WTC11 (cell line): ENCODE data around the gene SAMD3. TPM values are rescaled to one million over a fixed set of nuclear protein-coding genes. Genes with fewer than 3 reads are reported as not detected.

Source experiments
- ATAC-seq: fragments of 200-7000 bp; cut with Tn5 transposase; 2 replicates; pipeline ENCODE4 v1.10.0; 2021; ENCODE audit warnings: mild to moderate bottlenecking, moderate library complexity
- CTCF ChIA-PET: fragments of 300-600 bp; sonication (Branson Sonifier 250); formaldehyde crosslinking; loops from one replicate; lab custom pipeline; 2021; ENCODE audit warnings: antibody characterized with exemption; lab: Charles Lee
- POLR2A ChIA-PET: fragments of 350-600 bp; sonication (Branson Sonifier 250); formaldehyde crosslinking; loops from one replicate; lab custom pipeline; 2021; ENCODE audit warnings: antibody characterized with exemption; lab: Charles Lee
- DNase-seq: peaks from one replicate; pipeline ENCODE4 v3.0.0; 2021; ENCODE audit warnings: low spot score
- H3K27ac Mint-ChIP-seq: 2 replicates; pipeline ENCODE4 v1.8.0; 2021; ENCODE audit warnings: mixed read lengths
- H3K27me3 Mint-ChIP-seq: 2 replicates; pipeline ENCODE4 v1.8.0; 2021; ENCODE audit warnings: low read depth, mild to moderate bottlenecking, moderate library complexity, mixed read lengths
- H3K36me3 Mint-ChIP-seq: 2 replicates; pipeline ENCODE4 v1.8.0; 2021; ENCODE audit warnings: mixed read lengths
- H3K4me1 Mint-ChIP-seq: 2 replicates; pipeline ENCODE4 v1.8.0; 2022; ENCODE audit warnings: mixed read lengths
- H3K4me3 Mint-ChIP-seq: 2 replicates; pipeline ENCODE4 v1.8.0; 2021; ENCODE audit warnings: mild to moderate bottlenecking, moderate library complexity, mixed read lengths
- H3K9me3 Mint-ChIP-seq: 2 replicates; pipeline ENCODE4 v1.8.0; 2021; ENCODE audit warnings: mixed read lengths
- EMX1 ChIP-seq: fragments of 250-450 bp; sonication (Bioruptor Pico); IDR thresholded peaks from 2 replicates; pipeline ENCODE4 v1.8.0; 2021; ENCODE audit warnings: mild to moderate bottlenecking
- HMGA2 ChIP-seq: fragments of 250-450 bp; sonication (Bioruptor Pico); IDR thresholded peaks from 2 replicates; pipeline ENCODE4 v1.4.0; 2021; ENCODE audit warnings: mild to moderate bottlenecking, moderate library complexity
- JUN ChIP-seq: sonication (generic); formaldehyde crosslinking; IDR thresholded peaks from 2 replicates; pipeline ENCODE4 v1.8.0; 2023; ENCODE audit warnings: mild to moderate bottlenecking, missing genetic modification reagents
- MXD4 ChIP-seq: fragments of 250-450 bp; sonication (Bioruptor Pico); IDR thresholded peaks from 2 replicates; pipeline ENCODE4 v1.8.0; 2021; ENCODE audit warnings: mild to moderate bottlenecking, moderate library complexity, borderline replicate concordance
- MYBL2 ChIP-seq: sonication (generic); formaldehyde crosslinking; IDR thresholded peaks from 2 replicates; pipeline ENCODE4 v1.8.1; 2023; ENCODE audit warnings: mild to moderate bottlenecking, moderate library complexity, missing genetic modification reagents
- NFATC4 ChIP-seq: fragments of 250-450 bp; sonication (Bioruptor Pico); IDR thresholded peaks from 2 replicates; pipeline ENCODE4 v1.9.0; 2021; ENCODE audit warnings: mild to moderate bottlenecking
- OVOL2 ChIP-seq: fragments of 250-450 bp; sonication (Bioruptor Pico); IDR thresholded peaks from 2 replicates; pipeline ENCODE4 v1.9.0; 2021; ENCODE audit warnings: mild to moderate bottlenecking, borderline replicate concordance
- SOX15 ChIP-seq: fragments of 250-450 bp; sonication (Bioruptor Pico); IDR thresholded peaks from 2 replicates; pipeline ENCODE4 v1.9.0; 2021; ENCODE audit warnings: mild to moderate bottlenecking
- TP53 ChIP-seq: sonication (generic); formaldehyde crosslinking; IDR thresholded peaks from 2 replicates; pipeline ENCODE4 v1.8.1; 2023; ENCODE audit warnings: mild to moderate bottlenecking, missing genetic modification reagents
- ZNF138 ChIP-seq: sonication (generic); formaldehyde crosslinking; conservative IDR thresholded peaks from 2 replicates; pipeline ENCODE4 v1.8.1; 2022; ENCODE audit warnings: mild to moderate bottlenecking, moderate library complexity, missing genetic modification reagents
- ZNF671 ChIP-seq: fragments of 250-450 bp; sonication (Bioruptor Pico); IDR thresholded peaks from 2 replicates; pipeline ENCODE4 v1.8.0; 2021; ENCODE audit warnings: mild to moderate bottlenecking
- total RNA-seq: library from RNA; stranded (reverse); gene quantifications from 3 replicates; pipeline ENCODE4 v1.2.3, GENCODE V29; 2021
- TF ChIP-seq, protein P1 (sequence below): fragments of 250-450 bp; sonication (Bioruptor Pico); conservative IDR thresholded peaks from 2 replicates; pipeline ENCODE4 v1.9.0; 2021; ENCODE audit warnings: mild to moderate bottlenecking
- TF ChIP-seq, protein P2 (sequence below): sonication (generic); formaldehyde crosslinking; IDR thresholded peaks from 2 replicates; pipeline ENCODE4 v1.8.0; 2023; ENCODE audit warnings: missing genetic modification reagents, mild to moderate bottlenecking, borderline replicate concordance
- TF ChIP-seq, protein P3 (sequence below): sonication (generic); formaldehyde crosslinking; IDR thresholded peaks from 2 replicates; pipeline ENCODE4 v1.8.1; 2023; ENCODE audit warnings: mild to moderate bottlenecking, missing genetic modification reagents
- TF ChIP-seq, protein P4 (sequence below): sonication (generic); formaldehyde crosslinking; IDR thresholded peaks from 2 replicates; pipeline ENCODE4 v1.8.1; 2022; ENCODE audit warnings: mild to moderate bottlenecking, missing genetic modification reagents, moderate library complexity, borderline replicate concordance
- TF ChIP-seq, protein P5 (sequence below): fragments of 200-600 bp; IDR thresholded peaks from 2 replicates; pipeline ENCODE4 v1.8.0; 2022; ENCODE audit warnings: antibody characterized with exemption
- TF ChIP-seq, protein P6 (sequence below): sonication (generic); formaldehyde crosslinking; IDR thresholded peaks from 2 replicates; pipeline ENCODE4 v1.8.1; 2023; ENCODE audit warnings: mild to moderate bottlenecking, missing genetic modification reagents, borderline replicate concordance
- TF ChIP-seq, protein P7 (sequence below): sonication (generic); formaldehyde crosslinking; IDR thresholded peaks from 2 replicates; pipeline ENCODE4 v1.8.0; 2022; ENCODE audit warnings: mild to moderate bottlenecking, missing genetic modification reagents
- TF ChIP-seq, protein P8 (sequence below): sonication (generic); formaldehyde crosslinking; IDR thresholded peaks from 2 replicates; pipeline ENCODE4 v1.8.0; 2023; ENCODE audit warnings: missing genetic modification reagents

SAMD3 gene
- total RNA-seq, 1 experiment from 2014 or later = 1.2 TPM

DNA sequence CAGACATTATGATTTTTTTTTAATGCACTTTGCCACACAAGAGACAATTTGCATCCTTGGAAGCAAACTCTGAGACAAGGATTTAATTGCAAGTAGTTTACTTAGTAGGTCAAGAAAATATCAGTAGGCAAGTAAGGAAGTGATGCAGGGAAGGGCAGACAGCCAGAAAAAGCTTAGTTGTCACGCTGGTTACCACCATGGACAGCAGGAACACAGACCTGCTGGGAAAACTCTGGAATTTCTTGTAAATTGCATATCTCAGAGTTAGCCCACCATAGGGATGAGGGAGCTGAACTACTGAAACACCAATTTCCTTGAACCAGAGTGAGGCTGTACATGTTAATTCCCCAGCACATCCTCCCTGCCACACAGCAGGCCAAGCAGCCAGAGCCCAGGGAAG, 111.7 kb downstream of the SAMD3 start:
- no peaks in the 10 kb centered on the region for H3K27me3 Mint-ChIP-seq
- H3K36me3 Mint-ChIP-seq = peaks cover 17% of the 10 kb centered on the region
- CTCF ChIA-PET = no interaction called here
- peaks cover 9% of the 10 kb centered on the region for H3K9me3 Mint-ChIP-seq
- TF ChIP-seq, protein P1, sequence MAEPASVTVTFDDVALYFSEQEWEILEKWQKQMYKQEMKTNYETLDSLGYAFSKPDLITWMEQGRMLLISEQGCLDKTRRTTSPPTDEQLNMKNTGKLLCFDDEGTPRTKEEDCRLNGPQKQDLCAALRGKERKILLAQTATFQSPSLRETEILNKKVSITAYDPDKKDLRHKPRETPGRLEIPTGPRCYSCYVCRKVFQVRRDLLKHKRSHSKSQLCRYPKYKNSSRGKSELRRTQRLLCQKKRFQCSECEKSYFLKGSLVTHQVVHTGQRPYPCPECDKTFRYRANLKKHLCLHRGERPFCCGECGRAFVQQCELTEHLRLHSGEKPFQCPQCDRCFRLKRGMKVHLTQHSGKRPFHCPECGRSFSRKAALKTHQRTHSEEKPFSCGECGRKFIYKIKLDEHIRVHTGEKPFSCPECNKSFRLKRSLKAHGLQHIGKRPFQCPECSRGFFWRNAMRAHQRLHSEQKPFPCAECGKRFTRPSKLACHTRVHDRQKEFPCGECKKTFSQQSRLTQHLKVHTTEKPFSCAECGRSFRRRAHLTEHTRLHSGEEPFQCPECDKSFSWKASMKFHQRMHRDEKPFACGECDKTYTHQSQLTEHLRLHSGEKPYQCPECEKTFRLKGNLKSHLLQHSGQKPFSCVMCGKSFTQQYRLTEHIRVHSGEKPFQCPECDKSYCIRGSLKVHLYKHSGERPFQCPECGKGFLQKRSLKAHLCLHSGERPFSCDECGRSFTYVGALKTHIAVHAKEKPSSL (CRISPR knock-in tag) = no peak
- TF ChIP-seq MXD4 (CRISPR knock-in tag) (no peak), SOX15 (CRISPR knock-in tag) (no peak), ZNF138 (CRISPR knock-in tag) (no peak), EMX1 (no peak), ZNF671 (no peak), TP53 (CRISPR knock-in tag) (no peak), OVOL2 (CRISPR knock-in tag) (no peak), JUN (CRISPR knock-in tag) (no peak), MYBL2 (CRISPR knock-in tag) (no peak), HMGA2 (CRISPR knock-in tag) (no peak), NFATC4 (no peak)
- TF ChIP-seq, protein P2, sequence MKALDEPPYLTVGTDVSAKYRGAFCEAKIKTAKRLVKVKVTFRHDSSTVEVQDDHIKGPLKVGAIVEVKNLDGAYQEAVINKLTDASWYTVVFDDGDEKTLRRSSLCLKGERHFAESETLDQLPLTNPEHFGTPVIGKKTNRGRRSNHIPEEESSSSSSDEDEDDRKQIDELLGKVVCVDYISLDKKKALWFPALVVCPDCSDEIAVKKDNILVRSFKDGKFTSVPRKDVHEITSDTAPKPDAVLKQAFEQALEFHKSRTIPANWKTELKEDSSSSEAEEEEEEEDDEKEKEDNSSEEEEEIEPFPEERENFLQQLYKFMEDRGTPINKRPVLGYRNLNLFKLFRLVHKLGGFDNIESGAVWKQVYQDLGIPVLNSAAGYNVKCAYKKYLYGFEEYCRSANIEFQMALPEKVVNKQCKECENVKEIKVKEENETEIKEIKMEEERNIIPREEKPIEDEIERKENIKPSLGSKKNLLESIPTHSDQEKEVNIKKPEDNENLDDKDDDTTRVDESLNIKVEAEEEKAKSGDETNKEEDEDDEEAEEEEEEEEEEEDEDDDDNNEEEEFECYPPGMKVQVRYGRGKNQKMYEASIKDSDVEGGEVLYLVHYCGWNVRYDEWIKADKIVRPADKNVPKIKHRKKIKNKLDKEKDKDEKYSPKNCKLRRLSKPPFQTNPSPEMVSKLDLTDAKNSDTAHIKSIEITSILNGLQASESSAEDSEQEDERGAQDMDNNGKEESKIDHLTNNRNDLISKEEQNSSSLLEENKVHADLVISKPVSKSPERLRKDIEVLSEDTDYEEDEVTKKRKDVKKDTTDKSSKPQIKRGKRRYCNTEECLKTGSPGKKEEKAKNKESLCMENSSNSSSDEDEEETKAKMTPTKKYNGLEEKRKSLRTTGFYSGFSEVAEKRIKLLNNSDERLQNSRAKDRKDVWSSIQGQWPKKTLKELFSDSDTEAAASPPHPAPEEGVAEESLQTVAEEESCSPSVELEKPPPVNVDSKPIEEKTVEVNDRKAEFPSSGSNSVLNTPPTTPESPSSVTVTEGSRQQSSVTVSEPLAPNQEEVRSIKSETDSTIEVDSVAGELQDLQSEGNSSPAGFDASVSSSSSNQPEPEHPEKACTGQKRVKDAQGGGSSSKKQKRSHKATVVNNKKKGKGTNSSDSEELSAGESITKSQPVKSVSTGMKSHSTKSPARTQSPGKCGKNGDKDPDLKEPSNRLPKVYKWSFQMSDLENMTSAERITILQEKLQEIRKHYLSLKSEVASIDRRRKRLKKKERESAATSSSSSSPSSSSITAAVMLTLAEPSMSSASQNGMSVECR (CRISPR knock-in tag) = no peak
- TF ChIP-seq, protein P3, sequence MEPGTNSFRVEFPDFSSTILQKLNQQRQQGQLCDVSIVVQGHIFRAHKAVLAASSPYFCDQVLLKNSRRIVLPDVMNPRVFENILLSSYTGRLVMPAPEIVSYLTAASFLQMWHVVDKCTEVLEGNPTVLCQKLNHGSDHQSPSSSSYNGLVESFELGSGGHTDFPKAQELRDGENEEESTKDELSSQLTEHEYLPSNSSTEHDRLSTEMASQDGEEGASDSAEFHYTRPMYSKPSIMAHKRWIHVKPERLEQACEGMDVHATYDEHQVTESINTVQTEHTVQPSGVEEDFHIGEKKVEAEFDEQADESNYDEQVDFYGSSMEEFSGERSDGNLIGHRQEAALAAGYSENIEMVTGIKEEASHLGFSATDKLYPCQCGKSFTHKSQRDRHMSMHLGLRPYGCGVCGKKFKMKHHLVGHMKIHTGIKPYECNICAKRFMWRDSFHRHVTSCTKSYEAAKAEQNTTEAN (CRISPR knock-in tag) = no peak
- TF ChIP-seq, protein P4, sequence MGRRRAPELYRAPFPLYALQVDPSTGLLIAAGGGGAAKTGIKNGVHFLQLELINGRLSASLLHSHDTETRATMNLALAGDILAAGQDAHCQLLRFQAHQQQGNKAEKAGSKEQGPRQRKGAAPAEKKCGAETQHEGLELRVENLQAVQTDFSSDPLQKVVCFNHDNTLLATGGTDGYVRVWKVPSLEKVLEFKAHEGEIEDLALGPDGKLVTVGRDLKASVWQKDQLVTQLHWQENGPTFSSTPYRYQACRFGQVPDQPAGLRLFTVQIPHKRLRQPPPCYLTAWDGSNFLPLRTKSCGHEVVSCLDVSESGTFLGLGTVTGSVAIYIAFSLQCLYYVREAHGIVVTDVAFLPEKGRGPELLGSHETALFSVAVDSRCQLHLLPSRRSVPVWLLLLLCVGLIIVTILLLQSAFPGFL (CRISPR knock-in tag) = no peak
- TF ChIP-seq, protein P5, sequence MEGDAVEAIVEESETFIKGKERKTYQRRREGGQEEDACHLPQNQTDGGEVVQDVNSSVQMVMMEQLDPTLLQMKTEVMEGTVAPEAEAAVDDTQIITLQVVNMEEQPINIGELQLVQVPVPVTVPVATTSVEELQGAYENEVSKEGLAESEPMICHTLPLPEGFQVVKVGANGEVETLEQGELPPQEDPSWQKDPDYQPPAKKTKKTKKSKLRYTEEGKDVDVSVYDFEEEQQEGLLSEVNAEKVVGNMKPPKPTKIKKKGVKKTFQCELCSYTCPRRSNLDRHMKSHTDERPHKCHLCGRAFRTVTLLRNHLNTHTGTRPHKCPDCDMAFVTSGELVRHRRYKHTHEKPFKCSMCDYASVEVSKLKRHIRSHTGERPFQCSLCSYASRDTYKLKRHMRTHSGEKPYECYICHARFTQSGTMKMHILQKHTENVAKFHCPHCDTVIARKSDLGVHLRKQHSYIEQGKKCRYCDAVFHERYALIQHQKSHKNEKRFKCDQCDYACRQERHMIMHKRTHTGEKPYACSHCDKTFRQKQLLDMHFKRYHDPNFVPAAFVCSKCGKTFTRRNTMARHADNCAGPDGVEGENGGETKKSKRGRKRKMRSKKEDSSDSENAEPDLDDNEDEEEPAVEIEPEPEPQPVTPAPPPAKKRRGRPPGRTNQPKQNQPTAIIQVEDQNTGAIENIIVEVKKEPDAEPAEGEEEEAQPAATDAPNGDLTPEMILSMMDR = no peak
- TF ChIP-seq, protein P6, sequence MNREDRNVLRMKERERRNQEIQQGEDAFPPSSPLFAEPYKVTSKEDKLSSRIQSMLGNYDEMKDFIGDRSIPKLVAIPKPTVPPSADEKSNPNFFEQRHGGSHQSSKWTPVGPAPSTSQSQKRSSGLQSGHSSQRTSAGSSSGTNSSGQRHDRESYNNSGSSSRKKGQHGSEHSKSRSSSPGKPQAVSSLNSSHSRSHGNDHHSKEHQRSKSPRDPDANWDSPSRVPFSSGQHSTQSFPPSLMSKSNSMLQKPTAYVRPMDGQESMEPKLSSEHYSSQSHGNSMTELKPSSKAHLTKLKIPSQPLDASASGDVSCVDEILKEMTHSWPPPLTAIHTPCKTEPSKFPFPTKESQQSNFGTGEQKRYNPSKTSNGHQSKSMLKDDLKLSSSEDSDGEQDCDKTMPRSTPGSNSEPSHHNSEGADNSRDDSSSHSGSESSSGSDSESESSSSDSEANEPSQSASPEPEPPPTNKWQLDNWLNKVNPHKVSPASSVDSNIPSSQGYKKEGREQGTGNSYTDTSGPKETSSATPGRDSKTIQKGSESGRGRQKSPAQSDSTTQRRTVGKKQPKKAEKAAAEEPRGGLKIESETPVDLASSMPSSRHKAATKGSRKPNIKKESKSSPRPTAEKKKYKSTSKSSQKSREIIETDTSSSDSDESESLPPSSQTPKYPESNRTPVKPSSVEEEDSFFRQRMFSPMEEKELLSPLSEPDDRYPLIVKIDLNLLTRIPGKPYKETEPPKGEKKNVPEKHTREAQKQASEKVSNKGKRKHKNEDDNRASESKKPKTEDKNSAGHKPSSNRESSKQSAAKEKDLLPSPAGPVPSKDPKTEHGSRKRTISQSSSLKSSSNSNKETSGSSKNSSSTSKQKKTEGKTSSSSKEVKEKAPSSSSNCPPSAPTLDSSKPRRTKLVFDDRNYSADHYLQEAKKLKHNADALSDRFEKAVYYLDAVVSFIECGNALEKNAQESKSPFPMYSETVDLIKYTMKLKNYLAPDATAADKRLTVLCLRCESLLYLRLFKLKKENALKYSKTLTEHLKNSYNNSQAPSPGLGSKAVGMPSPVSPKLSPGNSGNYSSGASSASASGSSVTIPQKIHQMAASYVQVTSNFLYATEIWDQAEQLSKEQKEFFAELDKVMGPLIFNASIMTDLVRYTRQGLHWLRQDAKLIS (CRISPR knock-in tag) = no peak
- TF ChIP-seq, protein P7, sequence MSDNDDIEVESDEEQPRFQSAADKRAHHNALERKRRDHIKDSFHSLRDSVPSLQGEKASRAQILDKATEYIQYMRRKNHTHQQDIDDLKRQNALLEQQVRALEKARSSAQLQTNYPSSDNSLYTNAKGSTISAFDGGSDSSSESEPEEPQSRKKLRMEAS (CRISPR knock-in tag) = no peak
- TF ChIP-seq, protein P8, sequence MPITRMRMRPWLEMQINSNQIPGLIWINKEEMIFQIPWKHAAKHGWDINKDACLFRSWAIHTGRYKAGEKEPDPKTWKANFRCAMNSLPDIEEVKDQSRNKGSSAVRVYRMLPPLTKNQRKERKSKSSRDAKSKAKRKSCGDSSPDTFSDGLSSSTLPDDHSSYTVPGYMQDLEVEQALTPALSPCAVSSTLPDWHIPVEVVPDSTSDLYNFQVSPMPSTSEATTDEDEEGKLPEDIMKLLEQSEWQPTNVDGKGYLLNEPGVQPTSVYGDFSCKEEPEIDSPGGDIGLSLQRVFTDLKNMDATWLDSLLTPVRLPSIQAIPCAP (CRISPR knock-in tag) = no peak
- no peaks in the 10 kb centered on the region for H3K4me1 Mint-ChIP-seq
- POLR2A ChIA-PET = no interaction called here
- no peak overlapping the region for H3K4me3 Mint-ChIP-seq
- ATAC-seq = no peak
- no peak overlapping the region for H3K27ac Mint-ChIP-seq
- DNase-seq = no peak
